GM12865 (cell line): ENCODE measurements around the gene CLSTN1.
"Not testable (repeated sequence)": the region's sequence is repeated elsewhere in the genome, so short reads cannot be mapped to it uniquely, and the experiment has no call there.

Experiments used
- DNase-seq: peaks from one replicate; pipeline ENCODE4 v3.0.0; 2010; ENCODE audit warnings: low read depth
- H3K4me3 ChIP-seq: 2 replicates; pipeline ENCODE4 v1.5.1; 2011; ENCODE audit warnings: mild to moderate bottlenecking, low read depth, low read length, control low read depth
- TF ChIP-seq, protein P1 (sequence below): IDR thresholded peaks from 2 replicates; pipeline ENCODE4 v1.5.1; 2011; ENCODE audit warnings: low read length, control low read depth, low read depth, inconsistent platforms; ENCODE audit not compliant: insufficient read depth; ENCODE audit errors: missing control alignments

The CLSTN1 gene

DNA sequence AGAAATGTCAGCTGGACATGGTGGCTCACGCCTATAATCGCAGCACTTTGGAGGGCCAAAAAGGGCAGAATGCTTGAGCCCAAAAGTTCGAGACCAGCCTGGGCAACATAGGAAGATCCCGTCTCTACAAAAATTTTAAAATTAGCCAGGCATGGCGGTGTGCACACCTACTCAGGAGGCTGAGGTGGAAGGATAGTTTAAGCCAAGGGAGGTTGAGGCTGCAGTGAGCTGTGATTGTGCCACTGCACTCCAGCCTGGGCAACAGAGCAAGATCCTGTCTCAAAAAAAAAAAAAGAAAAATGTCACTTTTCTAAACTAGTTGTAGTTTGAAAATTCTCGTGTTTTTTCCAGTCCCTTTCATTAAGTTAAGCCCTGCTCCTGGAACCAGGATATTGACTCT is 9.1 kb downstream of the CLSTN1 start:
- TF ChIP-seq, protein P1, sequence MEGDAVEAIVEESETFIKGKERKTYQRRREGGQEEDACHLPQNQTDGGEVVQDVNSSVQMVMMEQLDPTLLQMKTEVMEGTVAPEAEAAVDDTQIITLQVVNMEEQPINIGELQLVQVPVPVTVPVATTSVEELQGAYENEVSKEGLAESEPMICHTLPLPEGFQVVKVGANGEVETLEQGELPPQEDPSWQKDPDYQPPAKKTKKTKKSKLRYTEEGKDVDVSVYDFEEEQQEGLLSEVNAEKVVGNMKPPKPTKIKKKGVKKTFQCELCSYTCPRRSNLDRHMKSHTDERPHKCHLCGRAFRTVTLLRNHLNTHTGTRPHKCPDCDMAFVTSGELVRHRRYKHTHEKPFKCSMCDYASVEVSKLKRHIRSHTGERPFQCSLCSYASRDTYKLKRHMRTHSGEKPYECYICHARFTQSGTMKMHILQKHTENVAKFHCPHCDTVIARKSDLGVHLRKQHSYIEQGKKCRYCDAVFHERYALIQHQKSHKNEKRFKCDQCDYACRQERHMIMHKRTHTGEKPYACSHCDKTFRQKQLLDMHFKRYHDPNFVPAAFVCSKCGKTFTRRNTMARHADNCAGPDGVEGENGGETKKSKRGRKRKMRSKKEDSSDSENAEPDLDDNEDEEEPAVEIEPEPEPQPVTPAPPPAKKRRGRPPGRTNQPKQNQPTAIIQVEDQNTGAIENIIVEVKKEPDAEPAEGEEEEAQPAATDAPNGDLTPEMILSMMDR, result no peak
- H3K4me3 ChIP-seq, result no peak overlapping the region
- no peak for DNase-seq

DNA sequence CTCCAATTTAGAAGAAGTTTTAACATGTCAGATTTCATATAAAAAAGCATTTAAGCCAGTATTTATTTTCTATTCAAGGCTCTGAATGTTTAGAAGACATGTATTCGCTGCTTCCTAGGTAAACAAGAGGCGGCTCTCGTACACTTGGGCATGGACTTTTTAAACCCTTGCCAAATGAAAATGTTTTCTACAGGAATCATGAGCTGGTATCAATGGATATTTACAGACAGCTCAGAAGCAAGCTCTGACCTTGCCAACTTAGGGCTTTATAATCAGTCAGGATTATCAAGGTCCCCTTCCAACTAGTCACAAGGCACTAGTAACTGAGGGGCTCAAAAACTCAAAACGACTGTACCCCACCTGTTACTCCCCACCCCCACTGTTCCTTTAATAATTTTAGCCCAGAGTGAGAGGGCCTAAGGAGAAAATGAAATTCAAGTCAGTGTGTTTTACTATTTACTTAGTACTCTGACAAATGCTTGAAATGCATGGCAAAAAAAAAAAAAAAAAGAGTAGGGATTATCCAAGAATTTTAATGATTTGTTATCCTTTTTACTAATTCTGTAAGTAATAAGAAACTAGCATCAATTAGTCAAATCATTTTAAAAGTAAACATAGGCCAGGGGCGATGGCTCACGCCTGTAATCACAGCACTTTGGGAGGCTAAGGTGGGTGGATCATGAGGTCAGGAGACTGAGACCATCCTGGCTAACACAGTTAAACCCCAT is 12.4 kb downstream of the CLSTN1 start:
- TF ChIP-seq, protein P1, result no peak
- no peak for DNase-seq
- H3K4me3 ChIP-seq, result no peak overlapping the region

DNA sequence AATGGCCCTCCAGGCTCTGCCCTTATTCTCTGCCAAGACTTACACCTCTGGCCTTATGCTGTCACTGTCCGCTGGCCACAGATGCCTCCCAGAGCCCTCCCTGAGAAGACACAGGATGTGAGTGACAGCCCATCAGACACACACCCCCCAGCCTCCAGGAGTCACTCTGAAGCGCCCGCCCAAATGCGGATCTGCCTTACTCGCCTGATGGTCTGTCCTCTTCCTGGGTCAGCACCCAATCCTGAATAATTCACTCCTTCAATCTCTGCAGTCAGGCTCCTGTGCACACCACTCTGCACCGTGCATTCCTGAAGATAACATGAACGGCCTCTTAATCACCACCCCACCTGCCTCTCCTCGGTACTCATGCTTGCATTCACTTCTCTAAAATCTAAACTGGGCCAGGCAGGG is 14.7 kb downstream of the CLSTN1 start:
- TF ChIP-seq, protein P1, result no peak
- no peak for DNase-seq
- H3K4me3 ChIP-seq, result no peak overlapping the region

DNA sequence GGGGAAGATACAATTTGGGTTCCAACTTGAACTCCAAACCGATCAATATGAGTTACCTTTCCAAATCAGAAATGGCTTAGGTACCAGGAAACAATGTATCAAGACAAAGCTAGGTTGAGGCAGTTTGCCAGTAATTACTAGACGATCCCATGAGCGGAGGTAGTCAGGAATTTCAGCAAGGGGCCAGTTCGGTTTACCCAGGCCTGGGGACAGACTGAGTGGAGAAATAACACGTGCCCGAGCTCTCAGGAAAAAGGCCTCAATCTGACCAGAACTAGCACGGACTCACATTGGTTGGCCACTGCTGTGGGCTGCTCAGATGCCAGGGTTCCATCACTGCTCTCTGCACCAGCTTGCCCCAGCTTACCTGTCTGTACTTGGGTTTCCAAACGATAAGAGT is 15.3 kb downstream of the CLSTN1 start:
- no peak for DNase-seq
- H3K4me3 ChIP-seq, result no peak overlapping the region
- TF ChIP-seq, protein P1, result no peak

DNA sequence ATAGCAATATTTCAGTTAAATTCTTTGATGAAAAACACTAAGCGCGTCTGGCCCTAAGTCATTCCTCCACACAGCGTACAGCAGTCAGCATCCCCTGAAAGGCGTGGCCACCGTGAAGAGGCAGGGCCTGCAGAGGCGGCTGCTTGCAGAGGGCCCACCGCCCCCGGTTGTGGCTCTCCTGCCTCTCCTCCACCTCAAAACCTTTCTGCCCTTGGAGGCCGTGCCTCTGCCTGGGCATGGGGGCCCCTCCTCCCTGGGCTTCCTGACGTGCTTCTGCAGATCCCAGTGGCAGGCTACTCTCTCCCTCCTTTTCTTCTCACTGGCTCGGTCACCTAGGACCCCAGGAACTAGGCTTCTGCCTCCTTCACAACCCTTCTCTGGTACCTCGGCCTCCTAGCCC is 16.2 kb downstream of the CLSTN1 start:
- no peak for DNase-seq
- H3K4me3 ChIP-seq, result no peak overlapping the region
- TF ChIP-seq, protein P1, result no peak

DNA sequence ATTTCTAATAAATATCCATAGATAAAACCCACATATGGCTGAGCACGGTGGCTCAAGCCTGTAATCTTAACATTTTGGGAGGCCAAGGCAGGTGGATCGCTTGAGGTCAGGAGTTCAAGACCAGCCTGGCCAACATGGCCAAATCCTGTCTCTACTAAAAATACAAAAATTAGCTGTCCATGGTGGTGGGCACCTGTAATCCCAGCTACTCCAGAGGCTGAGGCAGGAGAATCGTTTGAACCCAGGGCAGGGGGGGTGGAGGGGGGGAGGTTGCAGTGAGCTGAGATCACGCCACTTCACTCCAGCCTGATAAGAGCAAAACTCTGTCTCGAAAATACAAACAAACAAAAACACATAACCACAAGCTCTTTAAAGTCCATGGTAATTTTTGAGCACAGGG is 17.8 kb downstream of the CLSTN1 start:
- H3K4me3 ChIP-seq, DNase-seq: not testable (repeated sequence)

DNA sequence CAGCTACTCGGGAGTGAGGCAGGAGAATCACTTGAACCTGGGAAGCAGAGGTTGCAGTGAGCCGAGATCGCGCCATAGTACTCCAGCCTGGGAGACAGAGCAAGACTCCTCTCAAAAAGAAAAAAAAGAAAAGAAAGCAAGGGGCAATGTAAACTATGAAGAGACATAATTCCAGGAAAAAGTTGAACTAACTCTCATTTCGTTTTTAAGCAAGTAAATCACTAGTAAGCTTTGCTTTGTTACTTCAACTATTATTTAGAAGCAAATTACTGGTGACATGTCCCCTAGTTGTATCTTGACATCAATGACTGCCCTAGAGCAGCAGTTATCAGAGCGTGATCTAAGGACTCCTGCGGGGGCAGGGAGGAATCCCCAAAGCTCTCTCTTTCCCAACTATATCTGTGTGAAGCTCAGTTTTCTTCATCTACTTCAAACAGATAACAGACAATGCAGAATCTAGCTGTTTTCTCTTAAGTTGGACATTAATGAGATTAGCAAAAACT is 18.7 kb downstream of the CLSTN1 start:
- H3K4me3 ChIP-seq, result no peak overlapping the region
- TF ChIP-seq, protein P1, result no peak
- no peak for DNase-seq

DNA sequence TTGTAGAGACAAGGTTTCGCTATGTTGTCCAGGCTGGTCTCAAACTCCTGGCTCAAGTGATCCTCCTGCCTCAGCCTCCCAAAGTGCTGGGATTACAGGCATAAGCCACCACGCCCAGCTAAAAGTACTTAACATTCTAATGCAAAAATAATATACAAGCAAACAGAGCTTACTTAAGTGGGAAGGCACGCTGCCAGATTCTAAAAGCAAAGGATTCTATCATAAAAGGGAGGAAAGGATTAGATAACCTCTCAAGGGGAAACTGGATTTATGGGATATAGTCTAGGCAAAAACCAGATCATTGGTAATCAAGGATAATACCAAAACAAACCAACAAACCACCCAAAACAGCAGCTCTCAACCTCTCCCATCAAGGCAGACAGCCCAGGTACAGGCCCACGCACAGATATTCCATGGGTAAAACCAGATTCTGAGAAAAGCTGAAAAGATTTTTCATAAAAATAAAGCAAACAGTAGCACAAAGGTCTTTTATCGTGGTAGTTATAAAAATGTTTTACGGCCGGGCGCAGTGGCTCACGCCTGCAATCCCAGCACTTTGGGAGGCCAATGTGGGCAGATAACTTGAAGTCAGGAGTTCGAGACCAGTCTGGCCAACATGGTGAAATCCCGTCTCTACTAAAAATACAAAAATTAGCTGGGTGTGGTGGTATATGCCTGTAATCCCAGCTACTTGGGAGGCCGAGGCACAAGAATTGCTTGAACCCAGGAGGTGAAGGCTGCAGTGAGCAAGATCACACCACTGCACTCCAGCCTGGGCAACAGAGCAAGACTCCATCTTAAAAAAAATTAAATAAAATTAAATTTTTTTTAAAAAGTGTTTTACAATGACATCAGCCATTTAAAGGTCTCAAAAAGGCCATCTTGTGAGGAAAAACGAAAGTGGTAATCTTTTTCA is 20.5 kb downstream of the CLSTN1 start:
- not testable (repeated sequence) for H3K4me3 ChIP-seq, DNase-seq
